ENCODE results near the gene KIRREL2. TPM values are rescaled to one million over a fixed set of nuclear protein-coding genes. Genes with fewer than 3 reads are reported as not detected.

Gene KIRREL2
- total and polyA plus RNA-seq, 9 of the 15 experiments (the other 6 are each of a cell fraction or from before 2014, with no cell fraction given), result 0.01 to 0.12 (median 0.09) TPM; not detected in 4

GRCh38 chr19:35908010-35908441 lies 51.3 kb downstream of the KIRREL2 start, which contains the start of gene TYROBP:
TSS of gene TYROBP (minus strand) at chr19:35908295. CDS start at chr19:35908228, 67 bp downstream.
- H4K20me1 ChIP-seq (replicated peaks; ENCODE audit: control insufficient read depth, insufficient read depth, low read length), result no peaks in the 10 kb centered on the region
- in situ Hi-C loops (cut with MboI), result no loop called here
- H3K9ac ChIP-seq (ENCODE audit: insufficient read depth in 1 of 2, low read depth in 2 of 2, low read length in 2 of 2), result peak within 1 kb of the TSS; percentile 10 to 85; a peak in 3 of 4 replicates
- ChIA-PET POLR2A (interaction anchor here (1.0 kb wide), 1 partner anchor 13 kb away, joined by 3 read pairs; no protein-coding TSS in a partner anchor), CTCF (ENCODE audit: low intra/inter-chr PET ratio) (no interaction called here)
- DNase-seq (ENCODE audit: extremely low read depth in 1 of 4, low spot score in 3 of 4) (no peak), ATAC-seq (no peak), FAIRE-seq (no peak)
- no peaks in the 10 kb centered on the region for H3K9me1 ChIP-seq (ENCODE audit: control insufficient read depth, insufficient read depth, low read length)
- H3K79me2 ChIP-seq (ENCODE audit: control insufficient read depth, insufficient read depth, low read length), result no peaks in the 10 kb centered on the region
- no peaks in the 10 kb centered on the region for H3K9me3 ChIP-seq (replicated peaks; ENCODE audit: control insufficient read depth, insufficient read depth, low read depth, low read length)
- peaks cover 36 to 42% of the 10 kb centered on the region in 2 experiments for H3K4me1 ChIP-seq (replicated peaks in 1 of 2; ENCODE audit: control insufficient read depth in 2 of 2, insufficient read depth in 2 of 2, low read length in 2 of 2)
- no peaks in the 10 kb centered on the region for H3K36me3 ChIP-seq (ENCODE audit: control insufficient read depth, insufficient read depth, low read length)
- WGBS (ENCODE audit: insufficient coverage, low coverage, missing lambda C conversion rate), result 61% methylated on average over 6 of the region's 9 CpGs
- H3K27me3 ChIP-seq (ENCODE audit: control insufficient read depth in 2 of 2, insufficient read depth in 2 of 2, low read length in 2 of 2), result no peaks in the 10 kb centered on the region
- no TSS peak for BruUV-seq (replicated peaks)
- peak within 1 kb of the TSS; percentile 33 for H3K27ac ChIP-seq (ENCODE audit: extremely low read depth, low read depth, low read length)
- H3K4me2 ChIP-seq (ENCODE audit: insufficient read depth, low read length), result peak within 1 kb of the TSS; percentile 45
- H2AFZ ChIP-seq (ENCODE audit: low read depth, low read length), result peak within 1 kb of the TSS; percentile 83
- intact Hi-C loops (cut with micrococcal nuclease), result no loop called here
- no peak for TF ChIP-seq CC2D1A (IDR thresholded peaks at IDR 0.05)
- peak; percentile 20; the same call in 1 of the 2 replicates for TF ChIP-seq SPI1 (IDR thresholded peaks at IDR 0.05; ENCODE audit: borderline replicate concordance, low read depth, low read length)
- no peak for TF ChIP-seq NFIC (IDR thresholded peaks at IDR 0.05)
- no peak for TF ChIP-seq ZNF384 (IDR thresholded peaks at IDR 0.05; ENCODE audit: low read depth, low read length)
- TF ChIP-seq HDAC6 (IDR thresholded peaks at IDR 0.05; ENCODE audit: low read depth, low read length), result no peak
- TF ChIP-seq ZNF644 (tag; IDR thresholded peaks at IDR 0.05; ENCODE audit: low read depth), result no peak
- no peak for TF ChIP-seq ZNF778 (CRISPR knock-in tag; IDR thresholded peaks at IDR 0.05)
- TF ChIP-seq THRAP3 (IDR thresholded peaks at IDR 0.05; ENCODE audit: borderline replicate concordance), result no peak
- TF ChIP-seq ZBTB7A (IDR thresholded peaks at IDR 0.05; ENCODE audit: borderline replicate concordance, control insufficient read depth, low read depth, low read length), result peak; percentile 28; the same call in 1 of the 2 replicates
- no peak for TF ChIP-seq MEIS2 (IDR thresholded peaks at IDR 0.05; ENCODE audit: partially characterized antibody)
- no peak for TF ChIP-seq ZNF398 (CRISPR knock-in tag; IDR thresholded peaks at IDR 0.05)
- TF ChIP-seq ETV1 (tag; conservative IDR thresholded peaks at IDR 0.05; ENCODE audit: low read depth), result no peak
- no peak for TF ChIP-seq MXD1 (CRISPR knock-in tag; IDR thresholded peaks at IDR 0.05; ENCODE audit: borderline replicate concordance, poor library complexity, severe bottlenecking)
- no peak for TF ChIP-seq E2F1 (CRISPR knock-in tag; IDR thresholded peaks at IDR 0.05)
- no peak within 1 kb of the TSS for H3K4me3 ChIP-seq
